Esophagus squamous epithelium (tissue), 5 donors: ENCODE measurements around the gene CISD1. TPM values are rescaled to one million over a fixed set of nuclear protein-coding genes. Genes with fewer than 3 reads are reported as not detected.
A peak's percentile ranks its signal among the peaks of the same experiment; 100 is the strongest.

Experiments
- DNase-seq: peaks from one replicate; lab custom pipeline; 2025; lab: John Stamatoyannopoulos, UW
- H3K27ac ChIP-seq, 4 donors: fragments of 200-600 bp; sonication (generic); one replicate each; pipeline ENCODE4 v1.5.1; 2016 to 2019; ENCODE audit warnings: mild to moderate bottlenecking in 1 of 4
- H3K27me3 ChIP-seq, 4 donors: fragments of 200-600 bp; sonication (generic); 1 replicate in 3 of 4; 2 replicates in 1 of 4; pipeline versions ENCODE4 v1.5.1 to v1.6.0; 2017 to 2021; ENCODE audit warnings: antibody characterized with exemption in 1 of 4
- H3K36me3 ChIP-seq, 3 donors: fragments of 200-600 bp; sonication (generic); one replicate each; pipeline ENCODE4 v1.5.1; 2016 to 2019
- H3K4me1 ChIP-seq, 3 donors: fragments of 200-600 bp; sonication (generic); one replicate each; pipeline ENCODE4 v1.5.1; 2017 to 2019
- H3K4me3 ChIP-seq, 4 donors: fragments of 200-600 bp; sonication (generic); 1 replicate in 3 of 4; 2 replicates in 1 of 4; pipeline ENCODE4 v1.5.1; 2016 to 2019; ENCODE audit warnings: mild to moderate bottlenecking in 2 of 4, moderate library complexity in 1 of 4
- H3K9me3 ChIP-seq, 3 donors: fragments of 200-600 bp; sonication (generic); one replicate each; pipeline ENCODE4 v1.5.1; 2016 to 2019
- POLR2A ChIP-seq, 4 donors: fragments of 450-650 bp; IDR thresholded peaks; one replicate each; pipeline ENCODE4 v1.6.1; 2017; ENCODE audit warnings: antibody characterized with exemption in 4 of 4, mild to moderate bottlenecking in 4 of 4, moderate library complexity in 3 of 4
- WGBS, 2 donors: methylation state at CpG; one replicate each; pipeline ENCODE4 v1.1.5; 2018; 5-methylcytosine and 5-hydroxymethylcytosine counted together
- intact Hi-C: fragments of 100-400 bp; cut with DNase I; formaldehyde crosslinking; loops from one replicate; pipeline ENCODE4 v1.15.0; 2022
- total RNA-seq, 4 donors: library from RNA; depleted of rRNA; stranded (reverse); fragments of >200 nt; gene quantifications; one replicate each; pipeline ENCODE4 v1.1.0, GENCODE V29; 2016
- TF ChIP-seq, protein P1 (sequence below), 6 experiments: fragments of 450-650 bp in 4 of 6; fragments of 200-600 bp in 2 of 6; sonication (generic) in 2 of 6; IDR thresholded peaks; one replicate each; pipeline ENCODE4 v1.5.1; 2016 to 2019; ENCODE audit warnings: antibody characterized with exemption in 6 of 6, mild to moderate bottlenecking in 4 of 6, moderate library complexity in 4 of 6
- donor health status: DM: yes; HTN: yes; CAD: no.

The CISD1 gene
- total RNA-seq, 4 donors from 2014 or later: 11.0 to 25.1 (median 17.6) TPM

DNA sequence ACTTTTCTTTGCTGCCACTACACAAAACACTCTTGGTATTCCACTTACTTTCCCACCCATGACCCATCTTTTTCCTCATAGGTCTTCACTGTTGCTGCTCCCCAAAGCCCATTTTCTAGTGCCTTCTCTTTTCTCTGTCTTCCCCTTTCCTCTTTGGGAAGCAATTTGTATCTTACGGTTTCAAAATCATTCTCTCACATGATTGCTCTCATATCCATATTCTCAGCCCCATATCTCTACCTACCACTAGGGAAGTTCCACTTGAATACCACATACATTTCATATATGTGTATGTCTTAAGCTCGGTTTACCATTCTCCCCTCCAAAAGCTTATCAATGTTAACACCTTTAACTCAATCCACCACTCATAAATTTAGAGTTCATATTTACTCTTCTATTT is 62.7 kb downstream of the CISD1 start:
- Histone ChIP-seq H3K36me3 (no peaks in the 10 kb centered on the region), H3K27ac (no peak overlapping the region), H3K4me3 (no peak overlapping the region), H3K4me1 (peaks cover 4 to 22% (median 6%) of the 10 kb centered on the region in 3 donors), H3K27me3 (no peaks in the 10 kb centered on the region), H3K9me3 (no peaks in the 10 kb centered on the region)
- intact Hi-C loops: no loop called here
- DNase-seq: no peak
- 84% methylated on average over 2 of the region's 2 CpGs for WGBS, 2 donors
- no peak for TF ChIP-seq POLR2A (IDR thresholded peaks at IDR 0.05)
- TF ChIP-seq, protein P1, sequence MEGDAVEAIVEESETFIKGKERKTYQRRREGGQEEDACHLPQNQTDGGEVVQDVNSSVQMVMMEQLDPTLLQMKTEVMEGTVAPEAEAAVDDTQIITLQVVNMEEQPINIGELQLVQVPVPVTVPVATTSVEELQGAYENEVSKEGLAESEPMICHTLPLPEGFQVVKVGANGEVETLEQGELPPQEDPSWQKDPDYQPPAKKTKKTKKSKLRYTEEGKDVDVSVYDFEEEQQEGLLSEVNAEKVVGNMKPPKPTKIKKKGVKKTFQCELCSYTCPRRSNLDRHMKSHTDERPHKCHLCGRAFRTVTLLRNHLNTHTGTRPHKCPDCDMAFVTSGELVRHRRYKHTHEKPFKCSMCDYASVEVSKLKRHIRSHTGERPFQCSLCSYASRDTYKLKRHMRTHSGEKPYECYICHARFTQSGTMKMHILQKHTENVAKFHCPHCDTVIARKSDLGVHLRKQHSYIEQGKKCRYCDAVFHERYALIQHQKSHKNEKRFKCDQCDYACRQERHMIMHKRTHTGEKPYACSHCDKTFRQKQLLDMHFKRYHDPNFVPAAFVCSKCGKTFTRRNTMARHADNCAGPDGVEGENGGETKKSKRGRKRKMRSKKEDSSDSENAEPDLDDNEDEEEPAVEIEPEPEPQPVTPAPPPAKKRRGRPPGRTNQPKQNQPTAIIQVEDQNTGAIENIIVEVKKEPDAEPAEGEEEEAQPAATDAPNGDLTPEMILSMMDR (IDR thresholded peaks at IDR 0.05): no peak

DNA sequence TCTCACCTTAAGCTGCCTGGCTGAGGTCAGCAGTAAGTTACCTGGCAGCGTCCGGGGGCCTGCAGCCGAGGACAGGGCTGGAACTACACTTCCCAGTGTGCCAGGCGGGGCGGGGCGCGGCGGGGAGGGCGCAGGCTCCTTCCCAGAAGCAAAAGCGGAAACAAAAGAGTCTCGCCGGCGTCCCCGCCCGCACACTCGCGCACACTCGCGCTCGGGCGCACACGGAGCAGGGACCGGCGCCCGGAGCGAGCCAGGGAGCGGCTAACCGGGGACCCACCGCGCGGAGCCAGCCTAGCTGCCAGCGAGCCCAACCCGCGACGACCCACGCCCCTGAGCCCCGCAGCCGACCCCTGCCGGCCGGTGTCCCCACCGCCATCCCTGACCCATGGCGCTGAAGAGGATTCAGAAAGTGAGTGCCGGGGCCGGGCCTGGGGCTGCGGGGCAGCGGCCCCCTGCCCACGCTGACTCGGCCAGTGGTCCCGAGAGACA is 65.9 kb downstream of the CISD1 start, which contains the start of gene UBE2D1:
Gene UBE2D1, plus strand, starts transcription at position 190 of the 489 bp plus-strand sequence. Its CDS starts 196 bp downstream, at position 386.
- Histone ChIP-seq H3K4me3 (peak within 1 kb of the TSS; percentile 82 to 98 (median 95)), H3K4me1 (peaks cover 4 to 21% (median 6%) of the 10 kb centered on the region in 3 donors), H3K27ac (peak within 1 kb of the TSS; percentile 86 to 91 (median 88)), H3K9me3 (no peaks in the 10 kb centered on the region), H3K36me3 (no peaks in the 10 kb centered on the region), H3K27me3 (no peaks in the 10 kb centered on the region)
- intact Hi-C loops: no loop called here
- TF ChIP-seq POLR2A (IDR thresholded peaks at IDR 0.05): peak in 2 of 4 donors; percentile 94 to 95
- TF ChIP-seq, protein P1 (IDR thresholded peaks at IDR 0.05): peak in 2 of 6 experiments; percentile 21 to 27
- DNase-seq: peak; percentile 47
- WGBS, 2 donors: no CpG with 5 or more reads among the region's 49 CpGs

DNA sequence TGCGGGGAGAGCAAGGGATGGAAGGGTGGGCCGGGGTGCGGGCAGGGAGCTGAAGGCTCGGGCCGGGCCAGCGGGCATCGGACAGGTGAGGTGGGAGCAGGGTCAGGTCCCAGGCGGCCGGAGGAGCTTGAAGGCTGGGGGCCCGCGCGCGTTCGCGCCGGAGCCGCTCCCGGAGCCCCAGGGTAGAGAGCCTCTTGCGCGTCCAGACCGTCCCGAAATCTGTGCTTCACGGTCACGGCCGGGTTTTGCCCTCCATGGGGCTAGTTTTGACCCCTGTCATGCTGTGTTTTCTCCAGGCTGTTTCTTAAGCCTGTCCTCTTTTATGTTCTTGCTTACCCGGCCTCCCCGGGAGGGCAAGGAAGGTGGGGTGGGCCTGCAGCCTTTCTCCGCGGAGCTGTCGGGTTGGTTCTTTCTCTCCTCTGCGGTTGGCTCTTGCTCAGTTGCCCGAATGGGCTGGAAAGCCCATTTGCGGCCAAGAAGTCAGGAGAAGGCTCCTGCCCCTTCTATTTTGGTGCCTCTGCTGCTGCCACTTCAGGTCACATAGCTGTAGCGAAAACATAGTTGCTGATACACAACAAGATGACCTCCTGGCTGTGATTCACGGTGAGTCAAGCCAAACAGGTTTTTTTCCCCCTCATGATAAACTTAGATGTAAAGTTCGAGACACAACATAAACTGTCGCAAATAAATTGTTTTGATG is 66.5 kb downstream of the CISD1 start:
- Histone ChIP-seq H3K27ac (peak overlapping the region; percentile 86 to 91 (median 88)), H3K9me3 (no peaks in the 10 kb centered on the region), H3K4me3 (peak overlapping the region; percentile 82 to 98 (median 95)), H3K36me3 (no peaks in the 10 kb centered on the region), H3K4me1 (peaks cover 4 to 21% (median 6%) of the 10 kb centered on the region in 3 donors), H3K27me3 (no peaks in the 10 kb centered on the region)
- 1 to 5% methylated on average over 18 to 23 of the region's 37 CpGs for WGBS, 2 donors
- intact Hi-C loops: no loop called here
- no peak for DNase-seq
- no peak for TF ChIP-seq POLR2A (IDR thresholded peaks at IDR 0.05)
- TF ChIP-seq, protein P1 (IDR thresholded peaks at IDR 0.05): no peak

GRCh38 chr10:58336242-58336641 is 67.3 kb downstream of the CISD1 start:
- H3K36me3 ChIP-seq: no peaks in the 10 kb centered on the region
- no peak for TF ChIP-seq POLR2A (IDR thresholded peaks at IDR 0.05)
- TF ChIP-seq, protein P1 (IDR thresholded peaks at IDR 0.05): no peak
- no peak for DNase-seq
- 87 to 89% methylated on average over 4 of the region's 4 CpGs for WGBS, 2 donors
- H3K27ac ChIP-seq: no peak overlapping the region
- H3K4me3 ChIP-seq: peak overlapping the region in 3 of 4 donors; percentile 82 to 95 (median 95)
- intact Hi-C loops: no loop called here
- H3K9me3 ChIP-seq: no peaks in the 10 kb centered on the region
- no peaks in the 10 kb centered on the region for H3K27me3 ChIP-seq
- peaks cover 4 to 21% (median 6%) of the 10 kb centered on the region in 3 donors for H3K4me1 ChIP-seq

Other genes with a start within 250 kb of the CISD1 start
- gene IPMK, start 1.3 kb upstream of the CISD1 start, total RNA-seq: 10 to 100 TPM in 1 of 4 donors, 1 to 10 TPM in 3; 5.8 to 12.6 (median 8.8) TPM
- gene UBE2D1, start 65.8 kb downstream of the CISD1 start, total RNA-seq: 10 to 100 TPM; 12.2 to 14.9 (median 13.9) TPM
- 10 to 100 TPM in 3 of 4 donors, 1 to 10 TPM in 1; 7.2 to 32.8 (median 19.0) TPM for gene TFAM, start 116.2 kb downstream of the CISD1 start, total RNA-seq
- gene BICC1, start 243.7 kb downstream of the CISD1 start, total RNA-seq: 1 to 10 TPM in 2 of 4 donors, under 1 TPM in 2; 0.11 to 8.2 (median 2.0) TPM